Measurements from ENCODE around the gene TUBGCP2.

TUBGCP2 gene

DNA sequence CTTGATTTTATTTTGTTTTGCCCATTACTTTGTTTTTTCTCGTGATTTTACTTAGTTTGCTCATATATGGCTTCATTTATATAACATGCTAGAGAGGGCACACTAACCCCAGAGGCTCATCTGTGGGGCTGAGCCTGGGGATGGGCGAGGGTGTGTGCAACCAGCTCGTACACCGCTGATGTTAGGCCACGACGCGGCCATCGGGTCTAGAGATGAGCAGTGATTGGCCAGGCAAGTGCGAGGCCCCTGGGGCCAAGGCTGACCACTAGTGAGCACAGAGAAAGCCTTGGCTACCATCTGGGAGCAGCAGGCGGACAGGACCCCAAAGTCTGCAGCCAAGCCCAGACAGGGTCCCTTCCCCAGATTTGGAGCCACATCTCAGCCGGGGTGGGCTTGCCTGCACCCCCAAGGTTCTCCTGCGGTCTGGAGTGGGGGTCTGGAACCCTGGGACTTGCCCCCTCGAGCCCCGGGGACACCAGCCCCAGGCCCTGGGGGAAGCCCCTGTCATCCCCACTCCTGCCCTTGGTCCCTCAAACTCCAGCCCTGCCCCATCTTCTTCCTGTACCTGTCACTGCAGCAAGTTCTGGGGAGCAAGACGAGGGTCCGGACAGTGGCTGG is 45.4 kb upstream of the TUBGCP2 start:
- no peak for TF ChIP-seq CTCF (IDR thresholded peaks at IDR 0.05; ENCODE audit: control insufficient read depth, extremely low read depth, insufficient read depth)

GRCh38 chr10:133353202-133353959 is 44.7 kb upstream of the TUBGCP2 start:
- DNase-seq (ENCODE audit: low read depth) = peak; percentile 32
- TF ChIP-seq CTCF (IDR thresholded peaks at IDR 0.05; ENCODE audit: control insufficient read depth, extremely low read depth, insufficient read depth) = no peak
- H3K4me3 ChIP-seq (ENCODE audit: low read depth, low read length) = no peak overlapping the region

More for the DNA sequence above, 45.4 kb upstream of the TUBGCP2 start:
- H3K4me3 ChIP-seq (ENCODE audit: low read depth, low read length) = no peak overlapping the region
- DNase-seq (ENCODE audit: low read depth) = no peak

DNA sequence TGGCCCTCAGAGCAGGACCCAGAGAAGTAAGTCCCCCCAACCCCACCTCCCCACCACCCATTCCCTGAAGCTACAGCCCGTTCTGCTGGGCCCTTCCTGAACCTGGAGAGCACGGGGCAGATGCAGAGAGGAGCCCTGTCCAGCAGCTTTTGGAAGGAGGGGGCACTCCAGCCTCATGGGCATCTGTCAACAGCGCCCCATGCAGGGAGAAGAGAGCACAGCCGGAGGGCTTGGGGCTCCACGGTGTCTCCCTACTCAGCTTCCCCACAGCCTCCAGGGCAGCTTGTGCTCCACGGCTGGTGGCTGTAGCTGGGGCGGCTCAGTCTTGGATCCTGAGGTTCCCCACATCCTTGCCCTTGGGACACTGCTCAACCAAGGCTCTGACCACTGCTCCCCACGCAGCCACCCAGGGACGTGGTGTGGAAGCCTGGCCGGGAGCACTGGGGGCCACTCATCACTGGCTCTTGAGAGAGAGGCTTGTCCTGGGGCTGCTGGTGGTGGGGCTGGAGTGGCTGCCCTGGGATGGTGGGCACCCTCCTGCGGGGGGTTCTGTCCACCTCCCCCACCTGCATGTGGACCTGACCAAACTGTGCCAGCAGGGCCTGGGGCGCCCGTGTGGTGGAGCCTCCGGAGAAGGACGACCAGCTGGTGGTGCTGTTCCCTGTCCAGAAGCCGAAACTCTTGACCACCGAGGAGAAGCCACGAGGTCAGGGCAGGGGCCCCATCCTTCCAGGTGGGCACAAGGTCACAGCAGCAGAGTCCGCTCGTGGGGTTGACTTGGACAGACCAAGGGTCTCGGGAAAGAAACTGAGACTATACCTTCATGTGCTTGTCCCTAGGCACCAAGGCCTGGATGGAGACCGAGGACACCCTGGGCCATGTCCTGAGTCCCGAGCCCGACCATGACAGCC is 43.0 kb upstream of the TUBGCP2 start:
- no peak overlapping the region for H3K4me3 ChIP-seq (ENCODE audit: low read depth, low read length)
- no peak for DNase-seq (ENCODE audit: low read depth)
- no peak for TF ChIP-seq CTCF (IDR thresholded peaks at IDR 0.05; ENCODE audit: control insufficient read depth, extremely low read depth, insufficient read depth)

DNA sequence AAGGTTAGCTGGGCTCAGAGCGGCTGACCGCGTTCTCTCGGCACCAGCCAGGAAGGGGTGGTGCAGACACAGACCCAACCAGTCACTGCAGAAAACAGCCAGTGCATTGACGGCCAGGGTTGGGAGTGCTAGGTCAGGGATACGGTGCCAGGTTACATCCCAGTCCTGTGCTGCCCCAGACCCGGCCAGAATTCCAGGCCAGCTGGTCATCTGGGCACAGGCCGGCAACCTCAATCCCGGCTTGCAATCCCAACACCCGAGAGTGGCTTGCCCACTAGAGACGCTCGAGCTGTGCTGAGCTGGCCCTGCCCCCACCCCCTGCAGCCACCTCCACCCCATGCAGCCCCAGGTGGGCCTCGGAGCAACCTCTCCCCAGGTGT is 42.3 kb upstream of the TUBGCP2 start:
- DNase-seq (ENCODE audit: low read depth) = no peak
- H3K4me3 ChIP-seq (ENCODE audit: low read depth, low read length) = no peak overlapping the region
- no peak for TF ChIP-seq CTCF (IDR thresholded peaks at IDR 0.05; ENCODE audit: control insufficient read depth, extremely low read depth, insufficient read depth)

DNA sequence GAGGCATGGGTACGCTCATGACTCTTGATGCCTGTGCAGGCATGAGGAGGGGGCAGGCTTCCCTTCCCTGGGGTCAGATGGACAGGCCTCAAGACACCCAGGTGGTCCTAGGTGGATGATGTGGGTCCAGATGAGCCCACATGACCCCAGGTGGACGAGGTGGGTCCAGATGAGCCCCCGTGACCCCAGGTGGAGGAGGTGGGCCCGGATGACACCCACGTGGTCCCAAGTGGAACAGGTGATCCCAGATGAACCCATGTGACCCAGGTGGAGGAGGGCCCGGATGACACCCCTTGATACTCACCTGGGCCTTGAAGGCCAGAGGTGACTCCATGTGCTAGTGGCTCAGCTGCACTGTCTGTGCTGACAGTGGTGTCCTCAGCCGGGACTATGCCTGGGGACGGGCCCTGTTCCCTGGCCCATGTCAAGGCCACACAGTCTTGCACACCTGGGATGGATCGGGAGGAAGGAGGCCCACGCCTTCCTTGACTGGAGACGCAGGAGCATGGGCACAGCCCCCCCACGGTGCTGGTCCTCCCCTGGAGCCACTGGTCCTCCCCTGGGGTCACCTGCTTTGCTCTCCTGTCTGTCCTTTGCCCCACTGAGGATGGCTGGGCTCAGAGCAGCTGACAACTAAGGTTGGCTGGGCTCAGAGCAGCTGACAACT is 41.7 kb upstream of the TUBGCP2 start:
- H3K4me3 ChIP-seq (ENCODE audit: low read depth, low read length) = no peak overlapping the region
- no peak for TF ChIP-seq CTCF (IDR thresholded peaks at IDR 0.05; ENCODE audit: control insufficient read depth, extremely low read depth, insufficient read depth)
- no peak for DNase-seq (ENCODE audit: low read depth)

GRCh38 chr10:133349577-133350011 is 40.9 kb upstream of the TUBGCP2 start:
- TF ChIP-seq CTCF (IDR thresholded peaks at IDR 0.05; ENCODE audit: control insufficient read depth, extremely low read depth, insufficient read depth) = no peak
- no peak for DNase-seq (ENCODE audit: low read depth)
- no peak overlapping the region for H3K4me3 ChIP-seq (ENCODE audit: low read depth, low read length)
